NCI-H187 treated with DMSO at 0.1 percent for 48 hours (cell line): ENCODE measurements around the gene MAFG.

ENCODE experiments used
- DNase-seq: peaks from one replicate; lab custom pipeline; 2025; lab: John Stamatoyannopoulos, UW

The MAFG gene

DNA sequence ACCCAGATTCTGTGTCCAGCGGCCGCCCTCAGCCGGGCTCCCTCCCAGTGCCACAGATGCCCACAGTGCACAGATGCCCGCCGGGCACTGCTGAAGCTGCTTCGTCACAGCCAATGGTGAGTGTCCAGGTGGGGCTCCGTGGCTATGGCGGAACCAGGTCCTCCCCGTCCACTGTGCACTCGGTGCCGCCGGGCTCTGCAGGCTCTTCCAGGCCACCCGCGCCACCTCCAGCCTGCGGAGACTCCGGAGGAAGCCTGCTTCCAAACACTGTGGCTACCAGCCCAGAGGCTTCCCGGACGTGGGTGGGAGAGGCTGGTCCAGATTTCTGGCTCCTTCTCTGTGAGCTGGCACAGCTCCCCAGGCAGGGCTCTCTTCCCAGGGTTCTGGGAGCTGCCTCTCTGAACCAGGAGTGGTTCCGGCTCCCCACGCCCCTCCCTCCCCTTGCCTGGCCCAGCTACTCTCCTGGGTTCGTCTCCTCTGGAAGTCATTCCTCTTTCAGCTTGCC lies 12.4 kb upstream of the MAFG start:
- no peak for DNase-seq

GRCh38 chr17:81939218-81939617 lies 11.7 kb upstream of the MAFG start:
- DNase-seq = no peak

- DNase-seq = no peak
Measured at GRCh38 chr17:81935709-81936084, 8.2 kb upstream of the MAFG start.

DNA sequence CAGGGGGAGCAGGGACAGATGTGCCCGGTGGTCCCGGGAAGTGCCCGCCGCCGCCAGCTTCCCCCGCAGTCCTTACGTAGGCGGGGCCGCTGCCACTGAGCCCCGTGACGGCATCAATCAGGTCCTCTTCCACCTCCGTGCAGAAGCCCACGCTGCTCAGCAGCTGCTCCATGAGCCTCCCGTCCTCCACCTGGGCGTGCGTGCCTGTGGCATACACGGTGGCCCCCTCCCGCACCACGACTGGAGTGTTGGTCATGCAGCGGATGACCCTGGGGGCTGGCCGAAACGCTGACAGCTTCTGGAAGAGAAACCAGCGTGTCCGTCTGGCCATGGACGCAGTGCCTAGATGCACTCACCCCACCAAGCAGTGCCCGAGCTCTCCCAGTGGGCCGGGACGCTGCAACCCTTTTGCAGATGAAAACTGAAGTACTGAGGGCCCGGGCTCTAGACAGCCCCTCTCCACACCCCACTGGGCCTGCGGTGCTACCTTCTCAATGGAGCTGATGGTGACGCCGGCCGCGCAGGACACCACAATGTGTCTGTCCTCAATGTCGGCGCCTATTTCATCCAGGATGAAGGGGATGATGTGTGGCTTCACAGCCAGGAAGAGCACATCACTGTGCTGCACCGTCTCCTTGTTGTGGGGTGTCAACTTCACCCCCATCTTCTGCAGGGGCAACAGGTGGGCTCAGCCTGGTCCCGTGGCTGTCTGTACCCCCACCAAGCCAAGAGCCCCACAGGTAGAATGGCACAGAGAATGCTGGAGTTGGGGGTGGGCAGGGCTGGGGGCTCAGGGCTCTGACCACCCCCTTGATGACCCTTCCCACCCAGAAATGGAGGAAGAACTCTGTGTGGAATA lies 7.5 kb upstream of the MAFG start:
- DNase-seq = no peak

DNA sequence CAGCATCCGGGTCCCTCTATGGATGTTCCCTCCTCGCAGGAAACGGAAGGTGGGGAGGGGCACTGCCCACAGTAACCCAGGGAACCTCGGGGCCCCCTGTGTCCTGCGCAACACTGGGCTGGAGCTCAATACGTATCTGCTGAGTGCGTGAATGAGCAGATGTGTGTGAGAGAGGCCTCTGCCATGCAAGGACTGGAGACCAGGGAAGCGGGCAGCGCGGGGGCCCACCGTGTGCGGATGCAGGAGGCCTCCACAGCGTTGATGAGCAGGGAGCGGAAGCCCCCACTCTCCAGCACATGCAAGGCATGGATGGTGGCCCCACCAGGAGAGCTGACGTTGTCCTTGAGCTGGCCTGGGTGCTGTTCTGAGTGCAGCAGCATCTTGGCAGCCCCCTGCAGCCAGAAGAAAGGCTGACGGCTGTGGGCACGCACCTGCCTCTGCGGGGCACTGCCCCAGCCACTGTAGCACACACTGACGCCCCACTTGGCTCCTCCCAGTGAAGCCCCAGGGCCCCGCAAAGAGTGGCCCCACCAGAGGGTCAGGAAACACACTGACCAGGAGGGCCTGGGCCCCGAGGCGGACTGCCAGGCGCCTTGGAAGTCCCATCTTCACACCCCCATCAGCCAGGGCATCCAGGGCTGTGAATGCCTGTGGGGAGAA lies 6.7 kb upstream of the MAFG start:
- DNase-seq = no peak

GRCh38 chr17:81933178-81933699 lies 5.7 kb upstream of the MAFG start:
- DNase-seq = no peak

DNA sequence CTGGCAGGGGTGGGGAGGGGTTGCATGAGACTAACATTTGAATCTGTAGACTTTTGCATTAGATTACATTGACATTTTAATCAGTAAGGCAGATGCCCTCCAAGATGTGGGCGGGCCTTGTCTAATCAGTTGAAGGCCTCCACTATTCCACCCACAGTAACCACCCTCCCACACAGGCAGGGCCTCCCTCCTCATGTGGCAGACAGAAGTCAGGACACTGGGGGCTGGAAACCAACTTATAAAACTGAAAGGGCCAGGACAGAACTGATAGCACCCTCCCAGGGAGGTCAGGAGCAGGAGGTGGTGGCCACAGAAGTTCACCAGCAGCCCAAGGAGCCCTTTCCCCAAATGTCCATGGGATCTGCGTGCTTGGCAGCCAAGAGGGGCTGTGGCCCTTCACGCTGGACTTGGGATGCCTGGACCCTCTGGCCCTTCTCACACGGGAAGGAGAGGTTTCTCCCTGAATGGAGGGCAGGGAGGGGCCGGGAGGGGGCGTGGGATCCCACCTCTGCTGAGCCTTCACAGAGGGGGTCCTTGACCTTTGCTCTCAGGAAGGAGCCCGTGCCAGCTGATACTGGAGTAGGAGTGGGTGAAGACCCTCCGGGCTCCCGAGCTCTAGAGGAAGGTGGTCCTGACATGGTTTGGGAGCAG lies 4.9 kb upstream of the MAFG start:
- DNase-seq = no peak

DNA sequence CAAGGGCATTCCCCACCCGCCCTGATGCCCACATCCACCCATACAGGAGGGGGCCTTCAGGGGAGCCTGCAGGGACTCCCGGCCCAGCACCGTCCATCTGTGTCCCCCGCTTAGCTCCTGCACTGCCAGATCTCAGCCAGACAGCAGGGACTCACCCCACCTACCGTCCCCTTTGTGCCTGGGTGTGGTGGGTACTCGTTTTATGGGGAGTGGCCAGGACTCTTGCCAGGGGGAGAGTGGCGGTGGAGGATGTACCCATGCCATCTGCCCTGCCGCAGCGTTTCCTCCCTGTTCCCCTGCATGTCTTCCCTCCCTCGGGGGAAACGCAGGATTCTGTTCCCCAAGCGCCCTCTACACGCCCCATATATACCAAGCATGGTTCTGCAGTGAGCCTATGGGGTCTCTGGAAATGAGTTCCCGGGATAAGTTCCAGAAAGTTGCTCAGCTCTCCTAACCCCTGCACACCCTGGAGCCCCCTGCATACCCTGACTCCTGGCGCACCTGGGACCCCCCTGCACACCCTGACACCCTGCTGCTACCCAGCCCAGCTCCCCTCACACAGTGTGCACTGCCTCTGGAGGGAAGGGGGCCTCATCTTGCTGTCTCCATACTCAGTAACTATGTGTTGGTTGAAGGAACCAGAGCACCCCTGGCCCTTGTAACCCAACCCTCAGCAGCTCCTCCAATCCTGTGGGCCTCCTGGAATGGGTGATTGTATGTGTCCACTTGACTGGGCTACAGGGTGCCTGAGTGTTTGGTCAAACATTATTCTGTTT lies 4.2 kb upstream of the MAFG start:
- no peak for DNase-seq

- no peak for DNase-seq
Measured at GRCh38 chr17:81931189-81931556, 3.6 kb upstream of the MAFG start.

- DNase-seq = no peak
Measured at GRCh38 chr17:81930142-81931125, 2.9 kb upstream of the MAFG start.

DNA sequence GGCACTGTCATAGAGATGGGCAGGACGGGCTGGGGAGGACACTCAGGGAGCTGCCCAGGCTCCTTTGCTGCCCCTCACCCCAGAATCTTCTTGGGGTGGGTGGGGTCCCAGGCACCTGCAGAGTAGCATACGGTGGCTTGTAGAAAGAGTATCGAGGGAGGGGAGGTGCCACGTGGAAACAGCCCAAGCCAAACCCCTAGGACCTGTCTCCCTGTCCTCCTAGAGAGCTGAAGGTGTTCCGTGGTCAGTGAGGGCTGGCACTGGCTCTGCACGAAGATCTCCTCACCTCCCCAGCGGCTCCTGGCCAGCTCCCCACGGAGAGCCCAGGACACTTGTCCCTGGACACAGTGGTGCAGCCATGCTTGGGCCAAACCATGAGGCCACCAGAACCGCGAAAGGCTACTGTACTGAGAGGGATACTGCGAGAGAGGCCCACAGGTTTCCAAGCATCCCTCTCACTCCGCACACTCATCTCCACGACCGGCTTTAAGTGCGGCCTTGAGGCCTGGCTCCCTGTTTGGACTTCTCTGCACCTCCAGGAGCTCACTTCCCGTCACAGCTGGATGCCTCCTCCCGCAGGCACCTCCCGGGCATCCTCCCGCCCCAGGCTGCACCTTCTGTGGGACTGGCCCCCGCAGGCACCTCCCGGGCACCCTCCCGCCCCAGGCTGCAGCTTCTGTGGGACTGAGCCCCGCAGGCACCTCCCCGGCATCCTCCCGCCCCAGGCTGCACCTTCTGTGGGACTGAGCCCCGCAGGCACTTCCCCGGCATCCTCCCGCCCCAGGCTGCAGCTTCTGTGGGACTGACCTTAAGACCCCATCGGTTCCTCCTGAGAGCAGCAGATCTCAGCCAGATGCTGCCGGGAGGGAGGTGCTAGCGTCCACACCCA lies 2.0 kb upstream of the MAFG start:
- no peak for DNase-seq

DNA sequence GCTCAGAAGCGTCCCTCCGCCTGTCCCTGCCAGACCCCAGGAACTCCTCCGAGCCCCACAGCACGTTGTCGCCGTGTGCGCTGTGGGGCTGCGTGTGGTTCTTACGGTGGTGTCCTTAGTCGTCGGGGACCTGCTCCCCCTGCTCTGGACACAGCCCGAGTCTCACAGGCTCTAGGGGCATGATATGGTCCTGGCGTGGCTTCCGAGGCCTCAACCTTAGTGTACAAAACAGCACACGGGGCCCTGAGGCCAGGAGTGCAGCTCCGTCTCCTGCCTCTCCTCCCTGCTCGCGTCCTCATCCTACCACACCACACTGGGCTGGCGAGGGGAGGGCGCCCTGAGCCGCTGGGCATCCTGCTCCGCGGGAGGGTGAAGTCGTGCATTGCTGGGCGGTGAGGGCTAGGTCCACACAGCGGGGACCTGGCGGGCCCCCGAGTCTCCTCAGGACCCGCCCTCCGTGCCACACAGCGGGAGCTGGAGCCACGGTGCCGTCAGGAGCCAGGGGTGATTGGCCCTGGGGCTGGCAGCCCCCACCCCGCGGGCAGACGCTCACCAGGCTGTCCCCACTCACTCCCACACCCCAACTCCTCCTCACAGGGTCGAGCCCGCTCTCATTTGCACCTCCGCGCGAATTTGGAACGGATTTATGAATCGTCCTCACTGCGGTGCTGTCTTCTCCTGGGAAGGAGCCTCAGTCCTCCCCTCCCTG lies 1.2 kb upstream of the MAFG start:
- no peak for DNase-seq

GRCh38 chr17:81927152-81927652 lies 333 bp downstream of the MAFG start:
- no peak for DNase-seq

- DNase-seq = no peak
Measured at GRCh38 chr17:81926451-81927151, 934 bp downstream of the MAFG start.

GRCh38 chr17:81925860-81926450 lies 1.6 kb downstream of the MAFG start:
- no peak for DNase-seq

DNA sequence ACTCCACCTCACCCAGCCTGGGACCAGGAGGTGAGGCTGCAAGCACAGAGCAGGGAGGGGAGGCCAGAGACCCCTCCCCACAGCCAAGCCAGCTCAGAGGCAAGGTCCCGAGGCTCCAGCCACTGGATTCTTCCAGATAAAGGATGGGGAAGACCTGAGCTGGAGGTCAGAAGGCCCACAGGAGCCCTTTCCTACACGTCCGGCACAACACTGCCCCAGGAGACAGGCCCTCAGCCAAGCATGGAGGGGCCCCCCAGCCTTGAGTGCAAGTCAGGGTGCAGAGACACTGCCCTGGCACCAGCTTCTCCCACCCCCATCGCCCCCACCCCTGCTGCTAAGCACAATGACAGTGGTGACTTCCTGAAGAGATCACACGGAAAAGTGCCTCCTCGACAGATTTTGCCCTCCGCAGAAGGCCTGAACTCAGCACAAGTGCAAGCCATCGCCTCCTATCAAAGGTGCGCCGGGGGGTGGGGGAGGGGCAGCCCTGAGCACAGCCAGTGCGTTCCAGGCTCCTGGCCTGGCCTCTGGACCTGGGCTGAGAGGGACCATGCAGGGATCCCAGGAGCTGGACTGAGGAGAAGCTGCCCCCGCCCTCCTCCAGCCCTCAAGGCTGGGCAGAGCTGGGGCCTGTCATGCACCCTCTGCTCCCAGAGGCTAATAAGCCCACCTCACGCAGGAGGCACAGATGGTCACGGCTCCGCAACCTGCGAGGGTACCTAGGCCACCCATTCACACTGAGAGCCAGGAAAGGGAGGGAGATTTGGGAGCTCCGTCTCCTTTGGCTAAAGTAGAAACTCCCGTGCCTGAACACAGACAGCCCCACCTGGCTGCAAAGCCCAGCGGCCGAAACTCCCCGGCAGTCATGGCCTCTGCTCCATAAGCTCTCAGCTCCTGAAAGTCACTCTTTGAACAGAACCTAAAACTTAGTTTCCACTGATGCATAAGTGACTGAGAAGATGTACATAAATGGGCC lies 2.7 kb downstream of the MAFG start:
- DNase-seq = no peak
